ENCODE measurements around the gene DHPS.

- no peak for TF ChIP-seq POLR2A (IDR thresholded peaks at IDR 0.05; ENCODE audit: low read depth, low read length)
- no peak for TF ChIP-seq CTCF (IDR thresholded peaks at IDR 0.05; ENCODE audit: extremely low read depth in 1 of 2, insufficient read depth in 1 of 2, low read depth in 1 of 2, low read length in 2 of 2)
- no peak for TF ChIP-seq MYC (IDR thresholded peaks at IDR 0.05; ENCODE audit: low read depth, low read length)
- no peak for TF ChIP-seq EZH2 (IDR thresholded peaks at IDR 0.05; ENCODE audit: borderline replicate concordance, low read depth, low read length, severe bottlenecking)
- no peak for TF ChIP-seq POLR2AphosphoS5 (IDR thresholded peaks at IDR 0.05; ENCODE audit: insufficient read depth, low read depth, low read length)
- TF ChIP-seq MAX (IDR thresholded peaks at IDR 0.05; ENCODE audit: insufficient read depth, insufficient read length) = no peak
- no peak for TF ChIP-seq FOS (IDR thresholded peaks at IDR 0.05; ENCODE audit: borderline replicate concordance, insufficient read depth, low read length)
Observed at GRCh38 chr19:12703046-12703445, 21.4 kb upstream of the DHPS start.
